Kidney (tissue), 14 donors: ENCODE measurements around the gene RTF1. TPM values are rescaled to one million over a fixed set of nuclear protein-coding genes. Genes with fewer than 3 reads are reported as not detected.

Experiments
- DNase-seq, 5 donors: peaks; one replicate each; pipeline ENCODE4 v3.0.0-alpha.2; 2013 to 2020
- FAIRE-seq: peaks from 2 replicates; lab custom pipeline; 2012; peaks lifted over from hg19 to GRCh38; lab: Jason Lieb, UNC
- H3K27ac ChIP-seq, 2 donors: one replicate each; pipeline ENCODE4 v1.7.0; 2013; ENCODE audit warnings: low read depth in 2 of 2, low read length in 2 of 2, inconsistent platforms in 1 of 2
- H3K27me3 ChIP-seq: one replicate; pipeline ENCODE4 v1.7.1; 2013; ENCODE audit warnings: low read length, inconsistent platforms; ENCODE audit not compliant: control insufficient read depth, insufficient read depth
- H3K36me3 ChIP-seq, 3 donors: one replicate each; pipeline versions ENCODE4 v1.7.0 to v1.7.1; 2013; ENCODE audit warnings: low read length in 3 of 3, control low read depth in 1 of 3, inconsistent platforms in 1 of 3; ENCODE audit not compliant: insufficient read depth in 3 of 3, control insufficient read depth in 2 of 3
- H3K4me1 ChIP-seq, 3 donors: one replicate each; pipeline versions ENCODE4 v1.7.0 to v1.7.1; 2013; ENCODE audit warnings: low read length in 3 of 3, inconsistent platforms in 1 of 3, low read depth in 1 of 3; ENCODE audit not compliant: control insufficient read depth in 2 of 3, insufficient read depth in 2 of 3
- H3K4me3 ChIP-seq, 3 donors: one replicate each; pipeline versions ENCODE4 v1.7.0 to v1.8.1; 2013; ENCODE audit warnings: low read length in 3 of 3, control low read depth in 1 of 3, inconsistent platforms in 1 of 3
- H3K9ac ChIP-seq, 3 donors: one replicate each; pipeline versions ENCODE4 v1.7.0 to v1.7.1; 2013; ENCODE audit warnings: low read length in 3 of 3, control low read depth in 1 of 3, inconsistent platforms in 1 of 3
- H3K9me3 ChIP-seq, 3 donors: one replicate each; pipeline versions ENCODE4 v1.7.0 to v1.7.1; 2013; ENCODE audit warnings: low read length in 3 of 3, control low read depth in 1 of 3, inconsistent platforms in 1 of 3; ENCODE audit not compliant: control insufficient read depth in 2 of 3, insufficient read depth in 1 of 3
- intact Hi-C: fragments of 100-400 bp; cut with DNase I; formaldehyde crosslinking; loops from one replicate; pipeline ENCODE4 v1.11.1; 2022
- polyA plus RNA-seq: library from polyadenylated mRNA; stranded (reverse); fragments of 350-450 nt; fragmentation: Illumina TruSeq; extraction: RNeasy Lipid Tissue Mini Kit (QIAGEN cat#74804); gene quantifications from one replicate; pipeline ENCODE4 v1.2.3, GENCODE V29; 2014; ENCODE audit warnings: low read depth, low replicate concordance; ENCODE audit not compliant: insufficient read depth
- total RNA-seq: library from RNA; stranded (reverse); fragmentation: NEBNext Ultra II Directional; extraction: Animal tissue kit (Norgen Biotek cat#: 25700); gene quantifications from one replicate; pipeline ENCODE4 v1.2.1, GENCODE V29; 2021
- TF ChIP-seq, protein P1 (sequence below): IDR thresholded peaks from 3 replicates; pipeline ENCODE4 v1.5.1; 2012; ENCODE audit warnings: mild to moderate bottlenecking, moderate library complexity, borderline replicate concordance; ENCODE audit not compliant: insufficient read depth; ENCODE audit errors: extremely low read depth
- donor health status: control.
- donor health status: control.
- donor health status: control.
- donor health status: control.
- donor health status: control.
- donor health status: DM: yes; HTN: yes; CAD: no.
- donor health status: Normal renal cell carcinoma (clear cell type).

RTF1 gene
- total and polyA plus RNA-seq, 2 donors from 2014 or later, result 14.8 to 29.7 TPM

DNA sequence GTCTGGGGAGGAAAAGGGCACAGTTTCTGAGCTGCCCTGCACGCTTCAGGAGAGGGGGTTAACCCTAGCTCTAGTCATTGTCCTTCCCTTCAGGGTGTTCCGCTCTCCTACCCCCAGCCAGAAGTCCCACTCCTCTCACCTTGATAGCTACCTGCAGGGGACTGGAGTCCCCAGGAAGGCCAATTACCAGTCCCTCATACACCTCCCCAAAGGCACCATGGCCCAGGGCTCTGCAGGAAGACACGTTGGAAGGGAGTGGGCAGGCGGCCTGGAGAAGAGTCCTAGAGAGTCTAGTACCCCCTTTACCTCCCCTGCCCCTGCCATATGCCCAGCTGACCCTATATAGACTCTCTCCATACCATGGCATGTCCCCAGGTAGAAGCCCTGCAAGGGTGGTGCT lies 88.9 kb downstream of the RTF1 start:
- no peaks in the 10 kb centered on the region for H3K36me3 ChIP-seq
- FAIRE-seq, result no peak
- DNase-seq, result no peak
- no peak overlapping the region for H3K27ac ChIP-seq
- H3K27me3 ChIP-seq, result peaks cover 13% of the 10 kb centered on the region
- H3K4me3 ChIP-seq, result no peak overlapping the region
- peaks cover 0 to 11% (median 0%) of the 10 kb centered on the region in 3 donors for H3K4me1 ChIP-seq
- H3K9ac ChIP-seq, result no peak overlapping the region
- intact Hi-C loops, result no loop called here
- H3K9me3 ChIP-seq, result no peaks in the 10 kb centered on the region
- TF ChIP-seq, protein P1, sequence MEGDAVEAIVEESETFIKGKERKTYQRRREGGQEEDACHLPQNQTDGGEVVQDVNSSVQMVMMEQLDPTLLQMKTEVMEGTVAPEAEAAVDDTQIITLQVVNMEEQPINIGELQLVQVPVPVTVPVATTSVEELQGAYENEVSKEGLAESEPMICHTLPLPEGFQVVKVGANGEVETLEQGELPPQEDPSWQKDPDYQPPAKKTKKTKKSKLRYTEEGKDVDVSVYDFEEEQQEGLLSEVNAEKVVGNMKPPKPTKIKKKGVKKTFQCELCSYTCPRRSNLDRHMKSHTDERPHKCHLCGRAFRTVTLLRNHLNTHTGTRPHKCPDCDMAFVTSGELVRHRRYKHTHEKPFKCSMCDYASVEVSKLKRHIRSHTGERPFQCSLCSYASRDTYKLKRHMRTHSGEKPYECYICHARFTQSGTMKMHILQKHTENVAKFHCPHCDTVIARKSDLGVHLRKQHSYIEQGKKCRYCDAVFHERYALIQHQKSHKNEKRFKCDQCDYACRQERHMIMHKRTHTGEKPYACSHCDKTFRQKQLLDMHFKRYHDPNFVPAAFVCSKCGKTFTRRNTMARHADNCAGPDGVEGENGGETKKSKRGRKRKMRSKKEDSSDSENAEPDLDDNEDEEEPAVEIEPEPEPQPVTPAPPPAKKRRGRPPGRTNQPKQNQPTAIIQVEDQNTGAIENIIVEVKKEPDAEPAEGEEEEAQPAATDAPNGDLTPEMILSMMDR, result no peak

DNA sequence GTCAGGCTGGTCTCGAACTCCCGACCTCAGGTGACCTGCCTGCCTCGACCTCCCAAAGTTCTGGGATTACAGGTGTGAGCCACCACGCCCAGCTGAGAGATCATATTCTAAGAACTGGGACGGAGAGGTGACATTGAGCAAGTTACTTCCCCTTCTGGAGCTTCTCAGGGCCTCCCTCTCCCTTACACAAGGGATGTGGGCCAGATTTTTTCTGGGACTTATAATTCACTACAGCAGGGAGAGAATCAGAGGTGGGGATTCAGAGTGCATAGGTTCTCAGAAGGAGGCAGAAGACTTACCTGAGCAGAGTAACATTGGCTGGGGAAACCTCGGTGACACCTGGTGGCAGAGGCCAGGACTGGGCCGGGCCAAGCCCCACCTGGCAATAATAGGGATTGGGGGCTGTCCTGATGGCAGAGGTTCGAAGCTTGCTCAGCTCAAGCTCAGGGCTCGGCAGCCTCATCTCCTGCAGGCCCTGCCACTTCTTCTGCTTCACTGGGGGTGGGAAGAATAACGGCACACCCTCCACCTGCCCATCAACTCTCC lies 90.0 kb downstream of the RTF1 start:
- FAIRE-seq, result no peak
- H3K9ac ChIP-seq, result no peak overlapping the region
- H3K27ac ChIP-seq, result no peak overlapping the region
- intact Hi-C loops, result no loop called here
- no peak overlapping the region for H3K4me3 ChIP-seq
- DNase-seq, result no peak
- H3K9me3 ChIP-seq, result no peaks in the 10 kb centered on the region
- H3K27me3 ChIP-seq, result peaks cover 10% of the 10 kb centered on the region
- TF ChIP-seq, protein P1, result no peak
- no peaks in the 10 kb centered on the region for H3K36me3 ChIP-seq
- H3K4me1 ChIP-seq, result peaks cover 0 to 7% (median 0%) of the 10 kb centered on the region in 3 donors

DNA sequence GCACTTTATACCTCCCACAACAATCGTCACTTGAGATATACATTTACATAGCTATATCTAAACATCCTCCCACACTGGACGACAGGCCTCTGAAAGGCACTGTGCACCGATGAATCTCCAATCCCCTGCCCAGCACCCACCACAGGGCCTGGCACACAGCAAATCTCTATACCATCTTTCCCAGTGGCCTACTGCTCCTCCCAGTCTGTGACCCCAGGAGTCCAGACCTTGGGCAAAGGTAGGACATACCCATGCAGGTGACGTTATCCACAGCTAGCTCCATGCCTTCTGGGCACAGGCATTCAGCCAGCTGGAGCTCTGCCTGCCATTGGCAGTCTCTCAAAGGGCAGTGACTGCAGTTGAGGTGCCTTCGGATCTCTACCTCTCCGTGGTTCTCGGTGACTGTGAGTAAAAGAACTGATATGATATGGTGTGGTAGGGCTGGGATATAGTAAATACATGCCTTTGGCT lies 91.0 kb downstream of the RTF1 start:
- H3K27ac ChIP-seq, result no peak overlapping the region

More for the DNA sequence above, 91.0 kb downstream of the RTF1 start:
- H3K27me3 ChIP-seq, result peaks cover 10% of the 10 kb centered on the region
- no peaks in the 10 kb centered on the region for H3K36me3 ChIP-seq
- no peak overlapping the region for H3K9ac ChIP-seq
- TF ChIP-seq, protein P1, result no peak
- H3K9me3 ChIP-seq, result no peaks in the 10 kb centered on the region
- no peak for DNase-seq
- no peak overlapping the region for H3K4me3 ChIP-seq
- intact Hi-C loops, result no loop called here
- H3K4me1 ChIP-seq, result peaks cover 0 to 9% (median 0%) of the 10 kb centered on the region in 3 donors
- FAIRE-seq, result no peak
